Measurements from ENCODE around the gene PYGM. TPM values are rescaled to one million over a fixed set of nuclear protein-coding genes. Genes with fewer than 3 reads are reported as not detected.

Gene PYGM
- total RNA-seq, 1 donor from 2014 or later: 8.1 TPM

- DNase-seq (ENCODE audit: low spot score): peak; percentile 60
- intact Hi-C loops (cut with DNase I): no loop called here
- ATAC-seq: peak; percentile 71
These were observed 33.7 kb upstream of the PYGM start for GRCh38 chr11:64793271-64794160.

GRCh38 chr11:64792482-64792881, 32.7 kb upstream of the PYGM start:
- ATAC-seq (no peak), DNase-seq (ENCODE audit: low spot score) (peak; percentile 34)
- intact Hi-C loops (cut with DNase I): no loop called here

GRCh38 chr11:64791781-64792291, 32.1 kb upstream of the PYGM start:
- intact Hi-C loops (cut with DNase I): no loop called here
- no peak for ATAC-seq
- peak; percentile 45 for DNase-seq (ENCODE audit: low spot score)

- DNase-seq (ENCODE audit: low spot score) (peak; percentile 39), ATAC-seq (no peak)
- intact Hi-C loops (cut with DNase I): no loop called here
These were observed 30.7 kb upstream of the PYGM start for GRCh38 chr11:64790205-64791095.

- DNase-seq (ENCODE audit: low spot score) (peak; percentile 48), ATAC-seq (no peak)
- intact Hi-C loops (cut with DNase I): no loop called here
These were observed 29.8 kb upstream of the PYGM start for GRCh38 chr11:64789331-64790204.

GRCh38 chr11:64788321-64789215, 28.8 kb upstream of the PYGM start:
- intact Hi-C loops (cut with DNase I): no loop called here
- ATAC-seq (no peak), DNase-seq (ENCODE audit: low spot score) (peak; percentile 51)

- peak; percentile 78 for DNase-seq (ENCODE audit: low spot score)
- intact Hi-C loops (cut with DNase I): no loop called here
- ATAC-seq: peak; percentile 68
These were observed 27.9 kb upstream of the PYGM start for GRCh38 chr11:64787526-64788320.

GRCh38 chr11:64786308-64786707, 26.5 kb upstream of the PYGM start:
- ATAC-seq: no peak
- peak; percentile 51 for DNase-seq (ENCODE audit: low spot score)
- intact Hi-C loops (cut with DNase I): no loop called here

- no peak for ATAC-seq
- intact Hi-C loops (cut with DNase I): no loop called here
- no peak for DNase-seq (ENCODE audit: low spot score)
These were observed 25.2 kb upstream of the PYGM start for GRCh38 chr11:64784813-64785581.

- intact Hi-C loops (cut with DNase I): no loop called here
- ATAC-seq (peak; percentile 98), DNase-seq (ENCODE audit: low spot score) (peak; percentile 98)
These were observed 18.9 kb upstream of the PYGM start, which contains the start of gene SF1 for GRCh38 chr11:64778473-64779298. Gene SF1, minus strand, starts transcription at chr11:64778542. Its CDS starts 150 bp downstream, at chr11:64778392.

- intact Hi-C loops (cut with DNase I): no loop called here
- no peak for DNase-seq (ENCODE audit: low spot score)
- no peak for ATAC-seq
These were observed 18.4 kb upstream of the PYGM start for GRCh38 chr11:64778223-64778472.

GRCh38 chr11:64777449-64778222, 17.9 kb upstream of the PYGM start:
- DNase-seq (ENCODE audit: low spot score): peak; percentile 89
- peak; percentile 43 for ATAC-seq
- intact Hi-C loops (cut with DNase I): no loop called here

- DNase-seq (ENCODE audit: low spot score) (peak; percentile 42), ATAC-seq (no peak)
- intact Hi-C loops (cut with DNase I): no loop called here
These were observed 17.1 kb upstream of the PYGM start for GRCh38 chr11:64776875-64777274.

GRCh38 chr11:64776425-64776824, 16.7 kb upstream of the PYGM start:
- ATAC-seq (no peak), DNase-seq (ENCODE audit: low spot score) (no peak)
- intact Hi-C loops (cut with DNase I): no loop called here

- ATAC-seq (no peak), DNase-seq (ENCODE audit: low spot score) (peak; percentile 14)
- intact Hi-C loops (cut with DNase I): no loop called here
These were observed 14.4 kb upstream of the PYGM start for GRCh38 chr11:64774144-64774543.
